Tongue (tissue), 2 donors: ENCODE measurements around the gene ARHGAP10. TPM values are rescaled to one million over a fixed set of nuclear protein-coding genes. Genes with fewer than 3 reads are reported as not detected.
A peak's percentile ranks its signal among the peaks of the same experiment; 100 is the strongest.
"Not testable (repeated sequence)": the region's sequence is repeated elsewhere in the genome, so short reads cannot be mapped to it uniquely, and the experiment has no call there.

Experiments
- DNase-seq: peaks from one replicate; pipeline ENCODE4 v3.0.0-alpha.2; 2015
- total RNA-seq: library from RNA; depleted of rRNA; stranded (reverse); fragments of >200 nt; gene quantifications from one replicate; pipeline ENCODE4 v1.2.3, GENCODE V29; 2014

The ARHGAP10 gene
- total RNA-seq, 1 donor from 2014 or later: 87.4 TPM

- no peak for DNase-seq
These were observed 121.8 kb downstream of the ARHGAP10 start for GRCh38 chr4:147853706-147854105.

GRCh38 chr4:147854154-147854553 lies 122.3 kb downstream of the ARHGAP10 start:
- DNase-seq: no peak

GRCh38 chr4:147855571-147856009 lies 123.7 kb downstream of the ARHGAP10 start:
- no peak for DNase-seq

- no peak for DNase-seq
These were observed 129.1 kb downstream of the ARHGAP10 start for GRCh38 chr4:147860960-147861359.

- DNase-seq: peak; percentile 53
These were observed 130.3 kb downstream of the ARHGAP10 start for GRCh38 chr4:147862043-147862692.

- DNase-seq: no peak
These were observed 131.3 kb downstream of the ARHGAP10 start for GRCh38 chr4:147863111-147863747.

GRCh38 chr4:147863808-147864472 lies 132.1 kb downstream of the ARHGAP10 start:
- DNase-seq: peak; percentile 71

GRCh38 chr4:147864607-147865006 lies 132.7 kb downstream of the ARHGAP10 start:
- no peak for DNase-seq

GRCh38 chr4:147865926-147866325 lies 134.0 kb downstream of the ARHGAP10 start:
- DNase-seq: no peak

GRCh38 chr4:147866532-147867271 lies 134.8 kb downstream of the ARHGAP10 start:
- DNase-seq: peak; percentile 98

GRCh38 chr4:147874109-147874508 lies 142.2 kb downstream of the ARHGAP10 start:
- DNase-seq: no peak

GRCh38 chr4:147877308-147877771 lies 145.5 kb downstream of the ARHGAP10 start:
- no peak for DNase-seq

- no peak for DNase-seq
These were observed 147.8 kb downstream of the ARHGAP10 start for GRCh38 chr4:147879676-147880075.

- no peak for DNase-seq
These were observed 148.6 kb downstream of the ARHGAP10 start for GRCh38 chr4:147880511-147880910.

GRCh38 chr4:147884536-147884935 lies 152.6 kb downstream of the ARHGAP10 start:
- DNase-seq: no peak

- not testable (repeated sequence) for DNase-seq
These were observed 153.3 kb downstream of the ARHGAP10 start for GRCh38 chr4:147885216-147885615.

GRCh38 chr4:147891476-147892115 lies 159.7 kb downstream of the ARHGAP10 start:
- DNase-seq: no peak

GRCh38 chr4:147899512-147899911 lies 167.6 kb downstream of the ARHGAP10 start:
- no peak for DNase-seq

GRCh38 chr4:147901388-147901787 lies 169.5 kb downstream of the ARHGAP10 start:
- DNase-seq: no peak

GRCh38 chr4:147901916-147902315 lies 170.0 kb downstream of the ARHGAP10 start:
- DNase-seq: no peak

GRCh38 chr4:147909225-147909624 lies 177.3 kb downstream of the ARHGAP10 start:
- DNase-seq: no peak

GRCh38 chr4:147910315-147910714 lies 178.4 kb downstream of the ARHGAP10 start:
- DNase-seq: no peak
